GM18909 (cell line): ENCODE measurements around the gene UPK3B.
"Not testable (repeated sequence)": the region's sequence is repeated elsewhere in the genome, so short reads cannot be mapped to it uniquely, and the experiment has no call there.

ENCODE experiments used
- ATAC-seq: cut with Tn5 transposase; IDR thresholded peaks from one replicate; pipeline ENCODE4 v1.9.1; 2021; ENCODE audit warnings: mild to moderate bottlenecking; ENCODE audit not compliant: unreplicated experiment, poor library complexity

UPK3B gene

GRCh38 chr7:76511911-76512885, 1.8 kb downstream of the UPK3B start:
- ATAC-seq: not testable (repeated sequence)

- no peak for ATAC-seq
Observed at GRCh38 chr7:76512941-76513816, 2.8 kb downstream of the UPK3B start.

DNA sequence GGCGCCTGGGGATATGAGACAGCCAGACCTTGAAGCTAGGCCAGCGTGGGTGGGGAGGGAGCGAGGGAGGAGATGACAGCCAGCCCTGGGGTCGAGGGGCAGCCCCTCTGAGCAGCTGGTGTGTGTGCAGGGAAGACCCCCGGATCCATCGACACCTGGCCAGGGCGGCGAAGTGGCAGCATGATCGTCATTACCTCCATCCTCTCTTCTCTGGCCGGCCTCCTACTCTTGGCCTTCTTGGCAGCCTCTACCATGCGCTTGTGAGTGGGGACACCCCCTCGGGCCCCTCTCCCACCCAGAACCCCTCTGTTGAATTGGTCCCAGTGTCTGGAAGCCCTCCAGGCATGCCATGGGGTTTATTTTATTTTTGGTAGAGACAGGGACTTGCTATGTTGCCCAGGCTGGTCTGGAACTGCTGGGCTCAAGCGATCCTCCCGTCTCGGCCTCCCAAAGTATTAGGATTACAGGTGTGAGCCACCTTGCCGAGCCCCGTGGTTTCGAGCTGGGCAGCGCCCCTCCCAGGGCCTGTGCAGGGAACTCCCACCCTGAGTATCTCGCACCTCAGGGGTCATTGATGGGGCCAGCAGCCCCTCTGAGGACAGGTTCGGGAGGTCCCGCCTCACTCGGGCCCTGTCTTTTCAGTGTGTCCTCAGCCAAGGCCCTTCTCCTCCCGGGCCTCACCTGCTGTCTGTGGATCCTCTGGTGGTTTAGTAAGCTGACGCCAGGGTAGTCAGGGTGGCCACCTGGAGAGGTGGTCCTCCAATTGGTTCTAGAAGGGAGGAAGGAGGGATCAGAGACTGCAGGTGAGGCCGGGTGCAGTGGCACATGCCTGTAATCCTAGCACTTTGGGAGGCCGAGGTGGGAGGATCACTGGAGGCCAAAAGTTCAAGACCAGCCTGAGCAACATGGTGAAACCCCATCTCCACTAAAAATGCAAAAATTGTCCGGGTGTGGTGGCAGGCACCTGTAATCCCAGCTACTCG, 3.8 kb downstream of the UPK3B start:
- no peak for ATAC-seq

- no peak for ATAC-seq
Observed at GRCh38 chr7:76514926-76515771, 4.8 kb downstream of the UPK3B start.

DNA sequence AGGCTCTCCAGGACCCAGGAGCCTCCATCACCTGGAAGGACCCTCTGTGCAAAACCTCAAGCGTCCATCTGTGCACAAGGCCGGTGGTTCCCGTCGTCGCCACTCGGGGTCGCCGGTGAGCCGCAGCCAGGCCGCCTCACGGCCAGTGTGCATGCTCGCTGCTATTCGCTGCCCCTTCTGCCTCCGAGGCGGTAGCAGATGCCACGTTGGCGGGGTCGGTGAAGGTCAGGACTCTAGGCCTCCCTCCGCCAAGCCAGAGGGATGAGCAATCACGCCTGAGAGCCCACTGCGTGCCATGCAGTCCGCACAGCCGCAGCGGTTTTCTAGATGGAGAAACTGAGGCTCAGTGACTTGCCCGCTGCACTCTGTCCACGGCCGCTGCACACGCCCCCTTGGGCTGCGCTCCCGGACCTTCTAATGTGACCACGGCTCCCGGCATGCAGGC, 5.7 kb downstream of the UPK3B start:
- no peak for ATAC-seq

GRCh38 chr7:76516932-76517331, 6.6 kb downstream of the UPK3B start:
- ATAC-seq: not testable (repeated sequence)

DNA sequence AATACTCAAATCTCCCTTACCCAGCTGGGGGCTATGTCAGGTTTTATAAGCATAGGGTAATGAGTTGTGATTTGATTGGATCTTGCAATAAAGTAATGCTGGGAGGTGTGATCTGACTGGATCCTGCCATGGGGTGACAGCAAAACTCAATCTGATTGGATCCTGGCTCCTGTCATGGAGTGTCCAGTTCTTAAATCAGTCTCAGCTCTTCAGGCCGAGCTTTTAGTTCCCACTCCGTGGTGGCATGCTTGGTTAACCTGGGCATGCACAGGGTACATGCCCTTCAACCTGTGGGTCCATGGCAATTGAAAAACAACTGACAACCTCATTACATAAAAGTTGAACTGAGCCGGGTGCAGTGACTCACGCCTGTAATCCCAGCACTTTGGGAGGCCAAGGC, 15.8 kb downstream of the UPK3B start:
- ATAC-seq: not testable (repeated sequence)

- not testable (repeated sequence) for ATAC-seq
Observed at GRCh38 chr7:76531643-76532042, 21.3 kb downstream of the UPK3B start.

GRCh38 chr7:76543197-76543596, 32.8 kb downstream of the UPK3B start, which contains the start of gene SPDYE16:
Gene SPDYE16, minus strand, starts transcription at chr7:76543297. Its CDS starts 1,838 bp downstream, at chr7:76541459.
- not testable (repeated sequence) for ATAC-seq

GRCh38 chr7:76549025-76549854, 38.9 kb downstream of the UPK3B start:
- peak; percentile 99 for ATAC-seq

DNA sequence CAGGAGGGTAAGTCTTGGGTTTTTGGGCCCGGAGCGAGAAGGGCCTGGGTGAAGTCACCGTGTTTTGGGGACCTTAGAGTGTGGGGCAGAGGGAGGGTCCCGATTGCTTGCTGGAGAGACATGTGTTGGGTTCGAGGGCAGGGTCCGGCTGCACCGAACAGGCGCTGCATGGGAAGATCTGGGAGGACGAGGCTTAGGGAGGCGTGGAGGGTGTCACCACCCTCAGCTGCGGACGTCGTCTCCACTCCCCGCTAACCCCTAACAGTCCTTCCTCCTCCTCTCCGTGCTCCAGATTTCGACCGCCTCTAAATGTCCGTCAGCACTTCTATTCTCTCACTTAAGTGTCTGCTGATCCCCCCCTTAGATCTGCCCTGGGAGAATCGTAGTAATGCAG, 39.5 kb downstream of the UPK3B start:
- ATAC-seq: not testable (repeated sequence)

- ATAC-seq: not testable (repeated sequence)
Observed at GRCh38 chr7:76551992-76552391, 41.6 kb downstream of the UPK3B start.

DNA sequence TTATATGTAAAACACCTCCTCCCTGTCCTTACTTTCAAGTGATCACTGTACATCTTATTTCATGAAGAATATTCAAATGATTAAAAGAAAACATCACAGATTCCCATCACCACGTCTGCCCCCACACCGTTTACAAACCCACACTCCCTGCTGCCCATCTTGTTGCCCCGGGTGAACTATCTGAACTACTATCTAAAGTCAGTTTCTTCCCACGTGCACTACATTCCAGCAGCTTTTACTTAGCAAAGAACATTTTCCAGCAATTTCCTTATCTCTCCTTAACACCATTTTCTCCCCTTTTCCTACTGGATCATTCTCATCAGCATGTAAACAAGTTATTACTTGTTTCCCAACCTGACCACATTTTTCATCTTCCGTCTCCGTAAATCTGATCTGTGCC, 49.3 kb downstream of the UPK3B start:
- not testable (repeated sequence) for ATAC-seq

- ATAC-seq: not testable (repeated sequence)
Observed at GRCh38 chr7:76560157-76560556, 49.8 kb downstream of the UPK3B start.

- ATAC-seq: not testable (repeated sequence)
Observed at GRCh38 chr7:76561342-76561741, 51.0 kb downstream of the UPK3B start.

GRCh38 chr7:76565001-76565400, 54.6 kb downstream of the UPK3B start:
- not testable (repeated sequence) for ATAC-seq
